BE2C (cell line): ENCODE results near the gene OTOF.
A peak's percentile ranks its signal among the peaks of the same experiment; 100 is the strongest.

Source experiments
- DNase-seq: peaks from one replicate; pipeline ENCODE4 v3.0.0-alpha.2; 2020
- H3K27me3 ChIP-seq: fragments of 250-450 bp; sonication (Bioruptor Pico); 2 replicates; pipeline ENCODE4 v1.5.1; 2020; ENCODE audit warnings: mild to moderate bottlenecking
- H3K36me3 ChIP-seq: fragments of 250-450 bp; sonication (Bioruptor Pico); 2 replicates; pipeline ENCODE4 v1.5.1; 2020; ENCODE audit warnings: mild to moderate bottlenecking
- H3K4me1 ChIP-seq: fragments of 250-450 bp; sonication (Bioruptor Pico); 2 replicates; pipeline ENCODE4 v1.5.1; 2020
- H3K4me3 ChIP-seq: 2 replicates; pipeline ENCODE4 v1.5.1; 2011; ENCODE audit warnings: low read depth, low read length
- H3K9me3 ChIP-seq: fragments of 250-450 bp; sonication (Bioruptor Pico); 2 replicates; pipeline ENCODE4 v1.5.1; 2020
- CTCF ChIP-seq: IDR thresholded peaks from 2 replicates; pipeline ENCODE4 v1.5.1; 2012; ENCODE audit warnings: mild to moderate bottlenecking, low read depth, low read length

The OTOF gene

GRCh38 chr2:26521913-26522180 lies 43.9 kb upstream of the OTOF start:
- TF ChIP-seq CTCF = no peak
- H3K36me3 ChIP-seq = no peaks in the 10 kb centered on the region
- peak; percentile 14 for DNase-seq
- H3K27me3 ChIP-seq = no peaks in the 10 kb centered on the region
- no peaks in the 10 kb centered on the region for H3K9me3 ChIP-seq
- H3K4me3 ChIP-seq = no peak overlapping the region
- H3K4me1 ChIP-seq = no peaks in the 10 kb centered on the region; the same call in 1 of the 2 replicates

DNA sequence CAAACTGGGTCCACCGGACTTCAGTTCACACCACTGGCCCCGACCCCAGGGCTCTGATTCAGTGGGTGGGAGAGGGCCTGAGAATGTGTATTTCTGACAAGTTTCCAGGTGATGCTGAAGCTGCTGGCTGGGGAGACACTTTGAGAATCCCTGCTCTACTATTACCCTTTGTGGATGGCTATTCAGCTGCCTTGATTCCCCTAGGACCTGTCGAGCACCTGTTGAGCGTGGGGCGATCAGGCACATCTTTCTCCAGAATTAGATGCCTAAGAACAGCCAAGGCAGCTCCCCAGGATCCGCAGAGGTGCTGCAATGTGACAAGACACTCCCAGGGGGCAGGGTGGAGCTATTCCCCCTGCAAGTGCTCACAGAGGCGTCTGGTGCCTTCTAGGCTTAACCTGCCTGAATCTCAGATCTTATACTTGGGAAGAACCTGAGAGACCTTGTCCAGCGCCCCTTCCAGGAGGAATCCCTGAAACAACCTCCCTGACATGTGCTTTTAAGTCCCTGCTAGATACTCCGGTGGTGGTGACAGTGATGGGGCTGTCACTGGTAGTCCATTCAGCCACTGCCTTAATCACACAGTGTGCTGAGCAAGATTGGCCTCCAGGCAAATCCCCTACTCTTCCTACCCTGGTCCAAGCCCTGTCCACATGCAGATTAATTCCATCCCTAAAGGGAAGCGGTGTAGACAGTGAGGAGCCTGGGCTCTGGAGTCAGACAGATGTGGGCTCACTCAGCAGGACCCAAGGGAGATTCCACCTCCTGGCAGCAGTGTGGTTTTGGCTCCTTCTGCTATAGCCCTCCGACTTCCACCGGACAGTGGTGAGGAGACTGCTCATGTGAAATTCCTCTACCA lies 43.4 kb upstream of the OTOF start:
- H3K4me1 ChIP-seq = no peaks in the 10 kb centered on the region; the same call in 1 of the 2 replicates
- DNase-seq = peak; percentile 58
- no peaks in the 10 kb centered on the region for H3K9me3 ChIP-seq
- H3K36me3 ChIP-seq = no peaks in the 10 kb centered on the region
- H3K4me3 ChIP-seq = no peak overlapping the region
- H3K27me3 ChIP-seq = no peaks in the 10 kb centered on the region
- peak; percentile 70 for TF ChIP-seq CTCF

GRCh38 chr2:26520148-26520449 lies 42.2 kb upstream of the OTOF start:
- Histone ChIP-seq H3K4me1 (no peaks in the 10 kb centered on the region; the same call in 1 of the 2 replicates), H3K9me3 (no peaks in the 10 kb centered on the region), H3K27me3 (no peaks in the 10 kb centered on the region), H3K4me3 (no peak overlapping the region), H3K36me3 (no peaks in the 10 kb centered on the region)
- no peak for DNase-seq
- no peak for TF ChIP-seq CTCF

GRCh38 chr2:26519396-26520147 lies 41.6 kb upstream of the OTOF start:
- DNase-seq = no peak
- Histone ChIP-seq H3K4me3 (no peak overlapping the region), H3K27me3 (no peaks in the 10 kb centered on the region), H3K36me3 (no peaks in the 10 kb centered on the region), H3K4me1 (no peaks in the 10 kb centered on the region; the same call in 1 of the 2 replicates), H3K9me3 (no peaks in the 10 kb centered on the region)
- no peak for TF ChIP-seq CTCF

DNA sequence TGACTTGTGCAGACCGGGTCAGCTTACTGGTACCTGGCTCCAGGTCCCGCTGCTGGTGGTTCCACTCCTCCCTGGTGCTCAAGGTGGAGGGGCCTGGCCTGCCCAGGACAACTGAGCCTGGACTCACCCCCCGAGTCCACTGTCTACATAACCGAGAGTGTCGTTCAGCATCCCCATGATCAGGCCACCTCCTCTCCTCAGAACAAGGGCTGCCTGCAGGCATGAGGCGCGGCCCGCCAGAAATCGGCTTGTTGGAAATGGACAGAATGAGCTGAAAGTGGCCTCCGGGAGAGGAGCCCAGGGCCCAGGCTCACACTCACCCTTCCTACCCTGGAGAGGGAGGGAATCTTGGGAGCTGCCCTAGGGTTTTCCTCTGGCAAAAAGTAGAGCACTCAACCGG lies 38.9 kb upstream of the OTOF start:
- DNase-seq = no peak
- Histone ChIP-seq H3K36me3 (no peaks in the 10 kb centered on the region), H3K9me3 (no peaks in the 10 kb centered on the region), H3K4me1 (no peaks in the 10 kb centered on the region; the same call in 1 of the 2 replicates), H3K27me3 (no peaks in the 10 kb centered on the region), H3K4me3 (no peak overlapping the region)
- no peak for TF ChIP-seq CTCF

GRCh38 chr2:26516246-26516645 lies 38.3 kb upstream of the OTOF start:
- Histone ChIP-seq H3K9me3 (no peaks in the 10 kb centered on the region), H3K27me3 (no peaks in the 10 kb centered on the region), H3K4me3 (no peak overlapping the region), H3K4me1 (no peaks in the 10 kb centered on the region), H3K36me3 (no peaks in the 10 kb centered on the region)
- no peak for DNase-seq
- TF ChIP-seq CTCF = no peak
